ENCODE measurements around the gene RPL23.

RPL23 gene

DNA sequence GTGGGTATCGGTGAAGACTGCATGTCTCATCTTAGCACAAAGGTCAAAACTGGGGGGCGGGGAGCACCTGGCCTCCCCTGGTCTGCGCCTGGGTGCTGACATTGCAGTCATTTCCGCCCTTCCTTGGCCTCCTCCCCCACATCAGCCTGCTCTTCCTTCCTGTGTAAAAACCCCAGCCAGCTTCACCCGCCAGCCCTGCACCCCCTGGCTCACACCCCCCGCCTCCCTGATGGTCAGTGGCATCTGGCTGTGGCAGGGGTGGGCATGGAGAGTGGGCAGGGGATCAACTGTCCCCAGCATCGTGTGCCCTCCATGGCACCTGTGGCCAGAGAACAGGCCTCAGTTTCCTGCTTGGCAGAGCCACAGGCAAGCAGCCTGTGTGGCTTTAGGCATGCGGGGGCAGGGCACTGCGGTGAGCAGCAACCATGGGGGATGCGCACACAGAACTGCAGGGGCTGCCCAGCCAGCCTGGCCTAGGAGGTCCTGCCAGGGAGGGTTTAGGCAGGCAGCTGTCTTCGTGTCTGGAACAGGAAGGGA lies 45.4 kb upstream of the RPL23 start:
- Histone ChIP-seq H3K14ac (ENCODE audit: low read length) (no peak overlapping the region), H3K4ac (ENCODE audit: low read length) (no peak overlapping the region), H3K23ac (ENCODE audit: low read depth, low read length, poor library complexity) (no peak overlapping the region), H3K27me3 (ENCODE audit: control insufficient read depth in 3 of 3, insufficient read depth in 3 of 3, low read depth in 1 of 3, low read length in 3 of 3) (no peaks in the 10 kb centered on the region), H3K18ac (ENCODE audit: low read length) (peak overlapping the region; percentile 20), H3K4me2 (ENCODE audit: insufficient read depth, low read length, poor library complexity, severe bottlenecking) (no peak overlapping the region), H2AFZ (ENCODE audit: low read length) (no peak overlapping the region), H3K4me3 (ENCODE audit: low read length in 2 of 2) (no peak overlapping the region), H4K8ac (ENCODE audit: low read depth, low read length) (no peak overlapping the region), H3K9me3 (replicated peaks in 1 of 2; ENCODE audit: control insufficient read depth in 2 of 2, insufficient read depth in 1 of 2, low read depth in 1 of 2, low read length in 2 of 2) (no peaks in the 10 kb centered on the region), H2BK12ac (ENCODE audit: low read length) (no peak overlapping the region), H3K36me3 (replicated peaks in 1 of 2; ENCODE audit: control insufficient read depth in 2 of 2, insufficient read depth in 2 of 2, low read length in 2 of 2) (peaks cover 6 to 72% of the 10 kb centered on the region in 2 donors), H3K27ac (replicated peaks; ENCODE audit: low read length) (peak overlapping the region; percentile 8), H2AK5ac (ENCODE audit: low read depth, low read length) (no peak overlapping the region), H3K79me1 (ENCODE audit: low read depth, low read length) (peaks cover 3% of the 10 kb centered on the region), H2BK15ac (ENCODE audit: low read length) (no peak overlapping the region), H2BK120ac (ENCODE audit: low read depth, low read length) (no peak overlapping the region), H4K91ac (ENCODE audit: low read depth, low read length, poor library complexity) (no peak overlapping the region), H3K9ac (ENCODE audit: low read depth, low read length, poor library complexity) (no peak overlapping the region), H2BK5ac (ENCODE audit: low read length) (peak overlapping the region; percentile 35), H3K4me1 (ENCODE audit: control insufficient read depth in 2 of 2, insufficient read depth in 1 of 2, low read depth in 1 of 2, low read length in 2 of 2) (peaks cover 4 to 28% of the 10 kb centered on the region in 2 donors)
- no peak for DNase-seq (ENCODE audit: low spot score)
- WGBS, 2 donors (ENCODE audit: extremely low coverage in 2 of 2, insufficient read length in 2 of 2, insufficient replicate concordance in 1 of 2): no CpG with 5 or more reads among the region's 11 CpGs

GRCh38 chr17:38898291-38898679 lies 44.8 kb upstream of the RPL23 start:
- peak overlapping the region; percentile 6 for H3K4ac ChIP-seq (ENCODE audit: low read length)
- H3K9ac ChIP-seq (ENCODE audit: low read depth, low read length, poor library complexity): no peak overlapping the region
- H3K23ac ChIP-seq (ENCODE audit: low read depth, low read length, poor library complexity): no peak overlapping the region
- no peak overlapping the region for H2BK12ac ChIP-seq (ENCODE audit: low read length)
- no peak overlapping the region for H2AK5ac ChIP-seq (ENCODE audit: low read depth, low read length)
- no CpG with 5 or more reads among the region's 9 CpGs for WGBS, 2 donors (ENCODE audit: extremely low coverage in 2 of 2, insufficient read length in 2 of 2, insufficient replicate concordance in 1 of 2)
- H3K27ac ChIP-seq (replicated peaks; ENCODE audit: low read length): no peak overlapping the region
- no peak overlapping the region for H3K18ac ChIP-seq (ENCODE audit: low read length)
- DNase-seq (ENCODE audit: low spot score): no peak
- H2BK5ac ChIP-seq (ENCODE audit: low read length): no peak overlapping the region
- H2BK15ac ChIP-seq (ENCODE audit: low read length): no peak overlapping the region
- no peak overlapping the region for H4K91ac ChIP-seq (ENCODE audit: low read depth, low read length, poor library complexity)
- no peak overlapping the region for H3K14ac ChIP-seq (ENCODE audit: low read length)
- peaks cover 3% of the 10 kb centered on the region for H3K79me1 ChIP-seq (ENCODE audit: low read depth, low read length)
- peaks cover 4 to 28% of the 10 kb centered on the region in 2 donors for H3K4me1 ChIP-seq (ENCODE audit: control insufficient read depth in 2 of 2, insufficient read depth in 1 of 2, low read depth in 1 of 2, low read length in 2 of 2)
- H2AFZ ChIP-seq (ENCODE audit: low read length): no peak overlapping the region
- H4K8ac ChIP-seq (ENCODE audit: low read depth, low read length): no peak overlapping the region
- H3K27me3 ChIP-seq (ENCODE audit: control insufficient read depth in 3 of 3, insufficient read depth in 3 of 3, low read depth in 1 of 3, low read length in 3 of 3): no peaks in the 10 kb centered on the region
- peaks cover 2 to 71% of the 10 kb centered on the region in 2 donors for H3K36me3 ChIP-seq (replicated peaks in 1 of 2; ENCODE audit: control insufficient read depth in 2 of 2, insufficient read depth in 2 of 2, low read length in 2 of 2)
- H3K4me2 ChIP-seq (ENCODE audit: insufficient read depth, low read length, poor library complexity, severe bottlenecking): no peak overlapping the region
- H3K4me3 ChIP-seq (ENCODE audit: low read length in 2 of 2): no peak overlapping the region
- H3K9me3 ChIP-seq (replicated peaks in 1 of 2; ENCODE audit: control insufficient read depth in 2 of 2, insufficient read depth in 1 of 2, low read depth in 1 of 2, low read length in 2 of 2): no peaks in the 10 kb centered on the region
- H2BK120ac ChIP-seq (ENCODE audit: low read depth, low read length): no peak overlapping the region

- H3K27ac ChIP-seq (replicated peaks; ENCODE audit: low read length): no peak overlapping the region
- no peak overlapping the region for H4K8ac ChIP-seq (ENCODE audit: low read depth, low read length)
Measured at GRCh38 chr17:38897671-38898290, 44.3 kb upstream of the RPL23 start.

GRCh38 chr17:38897176-38897575 lies 43.7 kb upstream of the RPL23 start:
- Histone ChIP-seq H3K27ac (replicated peaks; ENCODE audit: low read length) (no peak overlapping the region), H4K8ac (ENCODE audit: low read depth, low read length) (no peak overlapping the region), H3K4me3 (ENCODE audit: low read length in 2 of 2) (no peak overlapping the region), H2BK12ac (ENCODE audit: low read length) (no peak overlapping the region), H3K27me3 (ENCODE audit: control insufficient read depth in 3 of 3, insufficient read depth in 3 of 3, low read depth in 1 of 3, low read length in 3 of 3) (no peaks in the 10 kb centered on the region), H4K91ac (ENCODE audit: low read depth, low read length, poor library complexity) (no peak overlapping the region), H3K9me3 (replicated peaks in 1 of 2; ENCODE audit: control insufficient read depth in 2 of 2, insufficient read depth in 1 of 2, low read depth in 1 of 2, low read length in 2 of 2) (no peaks in the 10 kb centered on the region), H3K9ac (ENCODE audit: low read depth, low read length, poor library complexity) (no peak overlapping the region), H2AK5ac (ENCODE audit: low read depth, low read length) (peak overlapping the region; percentile 2), H3K79me1 (ENCODE audit: low read depth, low read length) (peaks cover 3% of the 10 kb centered on the region), H2BK120ac (ENCODE audit: low read depth, low read length) (no peak overlapping the region), H2AFZ (ENCODE audit: low read length) (no peak overlapping the region), H2BK5ac (ENCODE audit: low read length) (peak overlapping the region; percentile 14), H3K14ac (ENCODE audit: low read length) (no peak overlapping the region), H3K4ac (ENCODE audit: low read length) (no peak overlapping the region), H2BK15ac (ENCODE audit: low read length) (peak overlapping the region; percentile 1), H3K4me2 (ENCODE audit: insufficient read depth, low read length, poor library complexity, severe bottlenecking) (no peak overlapping the region), H3K36me3 (replicated peaks in 1 of 2; ENCODE audit: control insufficient read depth in 2 of 2, insufficient read depth in 2 of 2, low read length in 2 of 2) (peaks cover 6 to 75% of the 10 kb centered on the region in 2 donors), H3K18ac (ENCODE audit: low read length) (peak overlapping the region; percentile 69), H3K23ac (ENCODE audit: low read depth, low read length, poor library complexity) (no peak overlapping the region), H3K4me1 (ENCODE audit: control insufficient read depth in 2 of 2, insufficient read depth in 1 of 2, low read depth in 1 of 2, low read length in 2 of 2) (peaks cover 4 to 30% of the 10 kb centered on the region in 2 donors)
- no CpG with 5 or more reads among the region's 6 CpGs for WGBS, 2 donors (ENCODE audit: extremely low coverage in 2 of 2, insufficient read length in 2 of 2, insufficient replicate concordance in 1 of 2)
- DNase-seq (ENCODE audit: low spot score): no peak

More at GRCh38 chr17:38897671-38898290, 44.3 kb upstream of the RPL23 start:
- Histone ChIP-seq H3K18ac (ENCODE audit: low read length) (peak overlapping the region; percentile 91), H2AK5ac (ENCODE audit: low read depth, low read length) (peak overlapping the region; percentile 78), H3K4me2 (ENCODE audit: insufficient read depth, low read length, poor library complexity, severe bottlenecking) (no peak overlapping the region), H3K14ac (ENCODE audit: low read length) (no peak overlapping the region), H3K4me3 (ENCODE audit: low read length in 2 of 2) (no peak overlapping the region), H3K9me3 (replicated peaks in 1 of 2; ENCODE audit: control insufficient read depth in 2 of 2, insufficient read depth in 1 of 2, low read depth in 1 of 2, low read length in 2 of 2) (no peaks in the 10 kb centered on the region), H2BK120ac (ENCODE audit: low read depth, low read length) (no peak overlapping the region), H3K27me3 (ENCODE audit: control insufficient read depth in 3 of 3, insufficient read depth in 3 of 3, low read depth in 1 of 3, low read length in 3 of 3) (no peaks in the 10 kb centered on the region), H3K4me1 (ENCODE audit: control insufficient read depth in 2 of 2, insufficient read depth in 1 of 2, low read depth in 1 of 2, low read length in 2 of 2) (peaks cover 4 to 30% of the 10 kb centered on the region in 2 donors), H3K36me3 (replicated peaks in 1 of 2; ENCODE audit: control insufficient read depth in 2 of 2, insufficient read depth in 2 of 2, low read length in 2 of 2) (peaks cover 4 to 71% of the 10 kb centered on the region in 2 donors), H3K79me1 (ENCODE audit: low read depth, low read length) (peaks cover 3% of the 10 kb centered on the region), H3K9ac (ENCODE audit: low read depth, low read length, poor library complexity) (no peak overlapping the region), H2BK12ac (ENCODE audit: low read length) (no peak overlapping the region), H2BK15ac (ENCODE audit: low read length) (peak overlapping the region; percentile 70), H2AFZ (ENCODE audit: low read length) (no peak overlapping the region), H3K4ac (ENCODE audit: low read length) (no peak overlapping the region), H3K23ac (ENCODE audit: low read depth, low read length, poor library complexity) (peak overlapping the region; percentile 5), H4K91ac (ENCODE audit: low read depth, low read length, poor library complexity) (no peak overlapping the region), H2BK5ac (ENCODE audit: low read length) (peak overlapping the region; percentile 14)
- no peak for DNase-seq (ENCODE audit: low spot score)
- WGBS, 2 donors (ENCODE audit: extremely low coverage in 2 of 2, insufficient read length in 2 of 2, insufficient replicate concordance in 1 of 2): no CpG with 5 or more reads among the region's 12 CpGs
